Fibroblast of peridontal ligament (primary cell): Measurements from ENCODE around the gene INPP5D.

Source experiments
- DNase-seq: peaks from one replicate; pipeline ENCODE4 v3.0.0-alpha.2; 2010; ENCODE audit errors: extremely low read depth

Gene INPP5D

GRCh38 chr2:233209533-233210171 is 149.5 kb downstream of the INPP5D start:
- peak; percentile 38 for DNase-seq

- no peak for DNase-seq
Measured at GRCh38 chr2:233210281-233210680, 150.1 kb downstream of the INPP5D start.

- peak; percentile 94 for DNase-seq
Measured at GRCh38 chr2:233210843-233211547, 150.9 kb downstream of the INPP5D start.

GRCh38 chr2:233211548-233211895 is 151.4 kb downstream of the INPP5D start:
- no peak for DNase-seq

GRCh38 chr2:233213011-233213410 is 152.9 kb downstream of the INPP5D start:
- DNase-seq, result no peak

- no peak for DNase-seq
Measured at GRCh38 chr2:233213975-233214374, 153.8 kb downstream of the INPP5D start.

- no peak for DNase-seq
Measured at GRCh38 chr2:233217892-233218377, 157.8 kb downstream of the INPP5D start.

GRCh38 chr2:233218836-233219235 is 158.7 kb downstream of the INPP5D start:
- no peak for DNase-seq

- DNase-seq, result no peak
Measured at GRCh38 chr2:233219848-233220247, 159.7 kb downstream of the INPP5D start.

GRCh38 chr2:233221378-233222063 is 161.4 kb downstream of the INPP5D start:
- no peak for DNase-seq

GRCh38 chr2:233223059-233223894 is 163.1 kb downstream of the INPP5D start:
- DNase-seq, result no peak

GRCh38 chr2:233225230-233226068 is 165.3 kb downstream of the INPP5D start:
- DNase-seq, result no peak

GRCh38 chr2:233226511-233227031 is 166.4 kb downstream of the INPP5D start:
- DNase-seq, result no peak

GRCh38 chr2:233227346-233227978 is 167.3 kb downstream of the INPP5D start:
- no peak for DNase-seq

GRCh38 chr2:233228376-233228775 is 168.2 kb downstream of the INPP5D start:
- no peak for DNase-seq

GRCh38 chr2:233233618-233234230 is 173.6 kb downstream of the INPP5D start:
- DNase-seq, result no peak

- DNase-seq, result no peak
Measured at GRCh38 chr2:233234264-233234663, 174.1 kb downstream of the INPP5D start.

- no peak for DNase-seq
Measured at GRCh38 chr2:233234996-233235395, 174.9 kb downstream of the INPP5D start.

- no peak for DNase-seq
Measured at GRCh38 chr2:233235977-233236376, 175.8 kb downstream of the INPP5D start.
